Fibroblast of upper back skin (primary cell): ENCODE data around the gene SAPCD1.

Source experiments
- DNase-seq: peaks from one replicate; pipeline ENCODE4 v3.0.0-alpha.2; 2013

The SAPCD1 gene

DNA sequence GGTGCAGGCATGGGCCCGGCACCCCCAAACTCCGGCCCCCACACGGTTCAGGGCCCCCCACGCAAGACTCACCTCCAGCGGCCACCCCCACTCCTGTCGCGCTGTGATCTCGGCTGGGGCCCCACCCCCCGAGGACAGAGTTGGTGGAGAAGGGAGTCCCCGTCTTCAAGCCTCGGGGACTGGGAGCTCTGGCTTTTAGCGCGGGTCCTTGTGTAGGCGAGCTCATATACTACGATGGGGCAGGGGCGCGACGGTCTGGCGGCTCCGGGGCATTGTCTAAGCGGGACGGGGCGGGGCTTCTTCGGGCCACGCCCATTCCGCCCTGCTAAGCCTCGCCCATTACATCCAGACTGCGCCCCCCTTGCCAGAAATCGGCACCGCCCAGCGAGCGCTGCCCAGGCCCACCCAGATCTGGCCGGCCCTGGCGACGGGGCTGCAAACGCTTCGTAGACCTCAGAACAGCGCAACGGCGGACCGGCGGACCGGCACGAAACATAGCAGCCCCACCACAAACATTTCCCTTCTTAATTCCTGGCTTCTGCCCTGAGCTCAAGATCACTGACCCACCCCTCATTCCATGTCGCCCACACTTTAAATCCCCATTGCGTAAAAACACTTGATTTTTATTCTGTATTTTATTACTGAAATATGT is 32.4 kb upstream of the SAPCD1 start:
- DNase-seq, result peak; percentile 90

DNA sequence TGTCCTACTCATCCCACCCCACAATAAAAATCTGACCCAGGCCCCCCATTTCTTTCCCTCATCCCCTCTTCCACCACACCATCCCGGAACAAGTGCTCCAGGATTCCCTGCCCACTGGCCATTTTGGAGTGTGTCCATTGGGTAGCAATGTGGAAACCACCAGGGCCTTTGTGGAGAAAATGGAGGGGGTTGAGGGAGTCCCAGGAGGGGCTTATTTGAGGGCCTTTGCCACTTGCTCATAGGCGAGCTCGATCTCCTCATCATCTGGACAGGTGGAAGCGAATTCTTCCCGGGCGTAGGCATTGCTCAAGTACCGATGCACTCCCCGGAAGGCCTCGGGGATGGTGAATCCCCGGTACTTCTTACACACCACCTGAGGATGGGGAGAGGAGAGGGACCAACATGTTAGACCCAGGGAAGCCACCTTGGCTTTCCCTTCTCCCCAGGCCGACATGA is 31.8 kb upstream of the SAPCD1 start:
- DNase-seq, result no peak

DNA sequence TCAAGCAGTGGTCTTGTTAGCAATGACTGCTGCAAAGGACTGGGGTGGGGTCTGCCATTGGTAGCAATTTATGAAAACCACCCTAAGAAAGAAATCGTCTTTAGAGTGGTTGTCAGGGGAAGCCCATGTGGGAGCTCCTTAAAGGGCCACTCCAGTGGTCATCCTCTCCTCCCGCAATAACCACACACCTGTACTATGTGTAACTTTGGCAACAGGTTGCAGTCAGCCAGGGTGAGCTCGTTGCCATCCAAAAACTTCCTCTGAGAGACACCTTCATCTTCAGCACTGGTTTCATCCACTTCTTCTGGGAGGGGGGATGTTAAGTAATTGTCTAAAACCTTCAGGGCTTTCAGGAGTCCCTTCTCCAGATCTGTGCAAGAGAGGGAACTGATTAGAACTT is 30.4 kb upstream of the SAPCD1 start:
- no peak for DNase-seq

DNA sequence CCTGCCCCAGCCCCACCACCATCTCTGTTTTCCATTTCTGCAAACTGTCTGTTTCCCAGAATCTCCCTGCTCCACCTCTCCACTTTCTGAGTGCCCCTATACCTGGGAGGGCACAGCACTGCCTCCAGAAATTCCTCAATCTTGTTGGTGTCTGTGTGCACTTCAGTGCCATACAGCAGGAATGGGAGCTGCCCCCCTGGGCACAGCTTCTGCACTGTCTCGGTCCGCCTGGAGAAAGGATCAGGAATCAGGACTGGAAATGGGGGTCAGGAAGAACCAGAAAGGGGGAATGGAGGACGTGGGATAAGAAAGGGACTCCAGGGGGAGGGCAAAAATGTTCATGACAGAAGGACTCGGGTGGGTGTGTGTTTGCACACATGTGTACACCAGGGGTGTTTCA is 28.7 kb upstream of the SAPCD1 start:
- DNase-seq, result no peak

DNA sequence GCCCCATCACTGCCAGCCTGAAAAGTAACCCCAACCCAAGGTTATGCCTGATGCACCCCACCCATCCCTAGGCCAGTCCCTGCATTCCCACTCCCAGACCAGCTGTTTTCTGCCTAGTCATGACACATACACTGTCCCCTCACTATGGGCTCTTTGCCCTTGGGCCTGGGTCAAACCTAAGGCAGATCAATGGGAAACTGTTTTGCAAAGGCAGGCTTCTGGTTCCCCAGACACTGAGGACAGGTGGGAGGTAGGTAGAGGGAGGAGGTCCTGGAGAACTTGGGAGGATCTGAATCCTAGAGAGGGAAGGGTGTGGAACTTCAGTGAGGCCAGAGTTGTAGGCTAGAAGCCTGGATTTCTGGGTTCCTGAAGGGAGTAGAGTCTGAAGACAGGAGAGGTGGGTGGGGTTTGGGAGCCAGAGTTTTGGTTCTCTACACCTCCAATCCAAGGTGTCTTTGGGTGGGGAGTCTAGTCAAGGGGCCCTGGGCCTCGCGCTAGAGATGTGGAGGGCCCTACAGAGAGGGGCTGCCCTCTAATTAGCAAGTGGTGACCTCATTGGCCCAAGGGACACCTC is 28.1 kb upstream of the SAPCD1 start:
- DNase-seq, result no peak

DNA sequence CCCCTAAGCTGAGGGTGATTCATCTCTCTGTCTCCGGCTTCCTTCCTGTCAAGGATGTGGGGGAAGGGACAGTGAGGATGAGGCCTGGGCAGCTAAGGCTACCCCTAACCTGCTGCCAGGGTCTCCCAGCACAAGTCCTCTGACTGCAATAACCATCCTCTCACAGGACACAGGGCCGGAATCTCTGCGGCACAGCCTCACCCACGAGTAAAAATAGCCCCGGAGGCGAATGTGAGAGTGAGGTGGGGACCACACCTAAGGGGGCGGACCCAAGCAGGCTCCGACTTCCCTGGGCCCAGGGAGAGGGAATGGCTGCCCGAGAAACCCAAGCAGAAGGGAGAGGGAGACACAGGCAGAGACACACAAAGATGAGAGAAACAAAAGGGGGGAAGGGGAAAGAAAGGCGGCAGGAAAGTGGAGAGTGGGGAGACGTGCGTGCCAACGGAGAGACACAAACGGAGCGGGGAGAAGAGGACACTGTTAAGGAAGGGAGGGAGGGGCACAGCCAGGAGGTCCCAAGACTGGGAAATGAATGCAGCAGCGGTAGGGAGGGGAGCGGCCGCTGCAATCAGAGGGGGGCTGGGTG is 27.5 kb upstream of the SAPCD1 start:
- DNase-seq, result peak; percentile 75

DNA sequence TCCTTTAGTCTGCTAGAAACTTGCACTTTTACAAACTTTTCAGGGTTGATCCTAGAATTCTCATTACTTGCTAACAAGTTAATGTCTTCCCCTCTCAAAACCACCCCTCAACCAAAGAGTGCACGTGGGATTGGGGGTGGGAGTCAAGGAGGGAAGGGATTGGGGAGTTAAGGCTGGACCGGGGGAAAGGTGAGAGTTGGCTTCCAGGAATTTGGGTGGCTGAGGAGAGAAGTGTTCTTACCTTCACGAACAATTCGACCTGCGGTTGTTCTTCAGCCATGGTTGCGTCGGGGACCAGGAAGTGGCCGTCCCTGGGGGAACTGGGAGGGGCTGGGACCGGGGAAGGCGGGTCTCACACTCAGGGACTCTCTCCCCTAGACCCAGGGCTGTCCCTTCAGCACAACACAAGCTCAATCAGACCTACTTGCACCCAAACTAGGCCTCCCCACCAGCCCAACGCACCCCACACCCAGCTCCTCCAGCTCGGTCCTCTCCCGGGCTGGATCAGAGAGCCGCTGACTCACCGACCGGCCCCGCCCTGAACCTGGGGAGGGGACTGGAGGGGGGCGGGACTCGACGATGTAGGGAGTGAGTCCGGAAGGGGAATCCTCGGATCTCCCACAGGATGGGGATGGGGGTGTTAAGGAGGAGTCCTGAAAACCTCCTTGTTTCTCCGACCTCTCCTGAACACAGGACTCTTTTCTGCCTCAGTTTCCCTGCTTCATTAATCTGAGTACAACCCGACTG is 26.3 kb upstream of the SAPCD1 start, which contains the start of gene CLIC1:
TSS of gene CLIC1 (minus strand) at position 510 of the 747 bp plus-strand sequence. CDS start at position 280, 230 bp downstream.
- peak; percentile 84 for DNase-seq

DNA sequence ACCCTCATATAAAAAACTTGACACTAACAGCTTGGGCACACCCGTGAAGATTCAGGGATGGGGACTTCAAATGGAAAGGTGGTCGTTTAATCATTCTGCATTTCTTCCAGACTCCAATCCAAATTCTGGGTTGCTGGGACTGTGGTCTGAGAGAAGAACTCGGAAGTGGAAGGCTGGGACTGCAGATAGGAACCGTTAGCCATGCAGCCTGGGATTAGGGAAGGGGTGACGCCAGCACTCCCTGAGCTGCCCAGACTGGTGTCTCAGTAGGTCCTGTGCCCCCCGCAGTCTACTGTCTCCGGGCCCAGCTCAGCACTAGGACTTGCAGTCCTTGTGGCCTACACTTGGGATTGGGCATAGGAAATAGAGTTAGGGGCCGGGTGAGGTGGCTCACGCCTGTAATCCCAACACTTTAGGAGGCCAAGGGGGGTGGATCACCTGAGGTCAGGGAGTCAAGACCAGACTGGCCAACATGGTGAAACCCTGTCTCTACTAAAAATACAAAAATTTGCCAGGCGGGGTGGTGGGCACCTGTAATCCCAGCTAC is 25.6 kb upstream of the SAPCD1 start:
- no peak for DNase-seq

DNA sequence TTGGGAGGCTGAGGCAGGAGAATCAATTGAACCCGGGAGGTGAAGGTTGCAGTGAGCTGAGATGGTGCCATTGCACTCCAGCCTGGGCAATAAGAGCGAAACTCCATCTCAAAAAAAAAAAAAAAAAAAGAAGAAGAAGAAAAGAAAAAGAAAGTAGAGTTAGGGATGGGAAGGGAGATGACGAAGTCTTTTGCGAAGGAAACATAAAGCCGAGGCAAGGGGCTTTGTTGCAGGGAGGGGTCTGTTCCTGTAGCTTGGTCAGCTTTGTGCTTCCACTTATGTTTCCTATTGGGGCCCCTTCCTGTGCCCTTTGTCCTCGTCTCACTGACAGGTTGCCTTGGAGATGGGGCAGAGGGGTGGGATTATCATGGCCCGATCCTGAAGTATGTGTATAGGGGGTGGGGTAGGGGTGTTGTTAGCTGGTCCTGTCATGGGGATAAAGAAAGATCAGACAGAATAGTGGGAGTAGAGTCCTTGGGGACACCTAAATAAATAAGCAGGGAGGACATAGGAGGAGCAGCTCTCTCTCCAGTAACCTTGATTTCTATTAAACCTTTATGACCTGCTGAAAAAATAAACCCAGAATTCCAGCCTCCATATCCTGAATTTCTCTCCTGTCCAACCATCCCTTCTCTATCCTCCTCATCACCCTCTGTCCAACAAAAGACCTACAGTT is 25.0 kb upstream of the SAPCD1 start:
- no peak for DNase-seq

DNA sequence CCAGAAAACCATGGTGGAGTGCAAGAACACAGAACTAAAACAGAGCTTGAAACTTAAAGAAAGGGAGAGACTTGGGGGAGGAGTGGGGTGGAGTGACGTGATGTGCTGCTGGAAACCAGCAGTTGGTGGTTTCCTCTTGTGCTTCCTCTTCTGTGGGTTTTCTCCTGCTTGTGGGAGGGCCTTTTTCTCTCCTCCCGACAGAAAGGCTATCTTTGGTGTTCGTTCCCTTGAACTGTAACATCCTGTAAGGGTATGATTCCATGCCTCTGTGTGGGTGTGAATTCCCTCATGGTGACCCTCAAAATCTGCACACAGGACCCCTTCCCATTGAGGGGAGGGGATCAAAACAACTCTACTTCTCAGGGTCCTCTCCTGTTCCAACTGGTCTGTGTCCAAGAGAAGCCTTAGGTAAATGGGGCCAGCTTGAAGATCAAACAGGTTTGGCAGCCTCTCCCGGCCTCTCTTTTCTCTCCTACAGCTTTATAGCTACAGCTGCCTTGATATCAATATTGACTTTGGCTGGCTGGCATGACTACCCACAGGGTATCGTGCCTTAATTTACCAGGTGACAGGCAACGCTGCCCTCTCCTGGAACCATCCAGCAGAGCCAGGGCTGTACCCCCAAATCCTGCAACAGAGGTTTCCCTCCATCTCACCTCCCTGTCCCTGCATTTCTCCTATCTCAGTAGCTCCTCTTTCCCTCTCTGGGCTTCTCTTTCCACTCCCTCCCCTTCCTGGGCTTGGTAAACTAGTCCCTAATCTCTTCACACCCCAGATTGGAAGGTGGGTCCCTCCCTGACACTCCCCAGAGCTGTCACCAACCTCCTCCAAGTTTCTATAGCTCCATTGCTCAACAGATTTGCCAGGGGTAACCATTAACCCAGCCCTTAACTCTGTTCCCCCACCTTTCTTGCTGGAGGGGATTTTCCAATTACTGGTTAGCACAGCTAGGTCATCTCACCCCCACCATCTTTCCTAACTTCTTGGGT is 24.2 kb upstream of the SAPCD1 start:
- peak; percentile 81 for DNase-seq

DNA sequence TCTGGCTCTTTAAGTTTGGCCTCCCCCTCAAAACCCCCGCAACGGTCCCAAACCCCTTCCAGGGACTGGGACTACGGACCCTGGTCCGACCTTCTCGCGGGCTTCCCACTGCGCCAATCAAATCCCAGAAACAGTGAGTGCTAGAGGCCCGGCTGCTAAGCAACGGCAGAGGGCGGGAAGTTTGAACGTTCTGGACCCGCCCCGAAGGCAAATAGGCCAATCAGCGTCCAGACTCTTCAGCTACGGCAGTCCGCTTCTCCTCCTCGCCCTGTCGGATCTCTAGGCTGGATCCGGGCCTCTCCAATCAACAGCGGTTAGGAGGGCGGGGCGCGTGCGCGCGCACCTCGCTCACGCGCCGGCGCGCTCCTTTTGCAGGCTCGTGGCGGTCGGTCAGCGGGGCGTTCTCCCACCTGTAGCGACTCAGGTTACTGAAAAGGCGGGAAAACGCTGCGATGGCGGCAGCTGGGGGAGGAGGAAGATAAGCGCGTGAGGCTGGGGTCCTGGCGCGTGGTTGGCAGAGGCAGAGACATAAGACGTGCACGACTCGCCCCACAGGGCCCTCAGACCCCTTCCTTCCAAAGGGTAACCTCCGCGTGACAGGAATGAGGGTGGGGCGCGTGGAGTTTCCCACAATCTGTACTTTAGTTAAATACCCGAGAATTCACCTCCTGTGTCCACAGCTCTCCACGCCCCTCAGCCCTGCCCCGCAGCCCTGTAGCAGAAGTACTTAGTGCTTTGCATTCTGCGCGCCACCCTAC is 22.6 kb upstream of the SAPCD1 start, which contains the start of gene MSH5:
TSS of gene MSH5 (plus strand) at position 367 of the 758 bp plus-strand sequence. CDS start 462 bp downstream, outside the sequence.
- peak; percentile 99 for DNase-seq

DNA sequence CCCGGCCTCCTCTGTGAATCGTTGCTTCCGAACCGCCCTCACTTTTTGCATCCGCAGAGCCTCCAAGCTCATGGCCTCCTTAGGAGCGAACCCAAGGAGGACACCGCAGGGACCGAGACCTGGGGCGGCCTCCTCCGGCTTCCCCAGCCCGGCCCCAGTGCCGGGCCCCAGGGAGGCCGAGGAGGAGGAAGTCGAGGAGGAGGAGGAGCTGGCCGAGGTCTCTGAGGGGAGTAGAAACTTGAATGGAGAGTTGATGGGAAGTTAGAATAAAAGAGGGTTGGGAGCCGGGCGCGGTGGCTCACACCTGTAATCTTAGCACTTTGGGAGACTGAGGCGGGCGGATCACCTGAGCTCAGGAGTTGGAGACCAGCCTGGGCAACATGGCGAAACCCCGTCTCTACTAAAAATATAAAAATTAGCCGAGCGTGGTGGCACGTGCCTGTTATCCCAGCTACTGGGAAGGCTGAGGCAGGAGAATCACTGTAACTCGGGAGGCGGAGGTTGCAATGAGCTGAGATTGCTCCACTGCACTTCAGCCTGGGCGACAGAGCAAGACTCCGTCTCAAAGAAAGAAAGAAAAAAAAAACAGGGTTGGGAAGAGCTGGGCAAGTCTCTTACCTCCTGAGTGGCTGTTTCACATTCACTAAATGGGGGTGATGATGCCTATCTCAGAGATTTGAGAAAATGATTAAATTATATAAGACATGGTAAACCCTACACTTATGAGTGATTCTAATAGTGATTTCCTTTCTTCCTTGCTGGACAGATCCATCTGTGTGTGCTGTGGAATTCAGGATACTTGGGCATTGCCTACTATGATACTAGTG is 21.8 kb upstream of the SAPCD1 start:
- no peak for DNase-seq

DNA sequence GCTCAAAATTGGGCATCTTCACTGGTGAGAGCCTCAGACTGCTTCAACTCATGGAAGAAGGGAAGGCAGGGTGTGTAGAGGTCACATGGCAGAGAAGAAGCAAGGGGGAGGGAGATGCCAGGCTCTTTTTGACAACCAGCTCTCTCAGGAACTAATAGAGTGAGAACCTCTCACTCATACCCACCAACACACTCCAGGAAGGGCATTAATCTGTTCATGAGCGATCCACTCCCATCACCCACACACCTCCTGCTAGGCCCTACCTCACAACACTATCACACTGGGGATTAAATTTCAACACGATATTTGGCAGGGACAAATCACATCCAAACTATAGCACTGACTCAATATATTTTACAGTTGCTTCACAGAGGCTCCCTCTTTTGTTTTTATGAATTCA is 20.6 kb upstream of the SAPCD1 start:
- no peak for DNase-seq

DNA sequence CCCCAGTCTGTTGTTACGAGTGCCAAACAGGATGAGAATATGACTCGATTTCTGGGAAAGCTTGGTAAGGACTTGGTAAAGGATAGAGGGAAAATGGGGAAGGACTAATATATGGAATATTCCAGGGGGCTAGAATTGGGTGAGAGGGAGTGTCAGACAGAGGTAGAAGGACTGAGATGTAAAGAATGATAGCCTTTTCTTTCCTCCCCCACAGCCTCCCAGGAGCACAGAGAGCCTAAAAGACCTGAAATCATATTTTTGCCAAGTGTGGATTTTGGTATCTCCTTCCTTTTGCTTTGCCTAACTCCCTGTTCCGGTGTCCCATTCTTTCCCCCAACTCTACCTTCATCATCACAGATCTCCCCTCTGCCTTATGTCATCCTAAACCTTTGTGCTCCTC is 19.6 kb upstream of the SAPCD1 start:
- no peak for DNase-seq

DNA sequence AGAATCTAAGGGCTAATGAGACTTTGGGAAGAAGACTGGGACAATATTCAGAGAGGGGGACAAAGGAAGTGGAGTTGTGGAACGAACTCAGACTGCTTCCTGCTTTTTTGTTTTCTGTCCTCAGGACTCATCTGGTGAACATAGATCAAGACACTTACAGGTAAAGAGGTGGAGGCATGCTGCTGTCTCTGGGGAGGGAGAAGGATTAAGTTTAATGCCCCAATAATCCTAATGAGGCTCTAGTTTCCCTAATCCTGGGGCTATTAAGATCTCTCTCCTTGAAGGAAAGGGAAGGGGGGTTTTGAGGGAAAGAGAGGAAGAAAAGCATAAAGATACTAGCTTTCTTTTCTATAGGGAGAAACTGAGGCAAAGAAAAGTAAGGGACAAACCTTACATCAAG is 18.0 kb upstream of the SAPCD1 start:
- DNase-seq, result no peak

DNA sequence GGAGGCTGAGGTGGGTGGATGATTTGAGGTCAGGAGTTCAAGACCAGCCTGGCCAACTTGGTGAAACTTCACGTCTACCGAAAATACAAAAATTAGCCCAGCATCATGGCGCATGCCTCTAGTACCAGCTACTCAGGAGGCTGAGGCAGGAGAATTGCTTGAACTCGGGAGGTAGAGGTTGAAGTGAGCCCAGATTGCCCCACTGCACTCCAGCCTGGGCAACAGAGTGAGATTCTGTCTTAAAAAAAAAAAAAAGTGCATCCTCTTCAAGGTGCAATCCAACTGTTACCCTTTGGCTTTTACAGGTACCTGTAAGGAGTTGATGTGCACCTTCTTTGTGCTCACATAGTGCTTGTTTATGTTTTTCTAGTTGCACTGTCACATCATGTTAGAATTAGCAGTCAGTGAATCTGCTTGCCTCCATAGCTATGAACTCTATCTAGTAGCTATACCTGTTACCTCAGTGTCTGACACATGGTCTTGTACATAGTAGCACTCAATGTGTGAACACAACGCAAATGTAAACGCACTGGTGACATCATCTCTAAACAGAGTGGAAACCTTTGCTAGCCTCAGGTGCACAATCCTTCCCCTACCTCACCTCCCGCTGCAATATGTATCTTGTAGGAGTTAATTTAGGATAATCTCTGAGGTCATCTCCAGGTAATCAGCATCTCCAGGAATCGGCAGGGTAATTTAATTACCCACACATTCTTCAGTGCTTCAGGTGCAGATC is 13.0 kb upstream of the SAPCD1 start:
- no peak for DNase-seq

DNA sequence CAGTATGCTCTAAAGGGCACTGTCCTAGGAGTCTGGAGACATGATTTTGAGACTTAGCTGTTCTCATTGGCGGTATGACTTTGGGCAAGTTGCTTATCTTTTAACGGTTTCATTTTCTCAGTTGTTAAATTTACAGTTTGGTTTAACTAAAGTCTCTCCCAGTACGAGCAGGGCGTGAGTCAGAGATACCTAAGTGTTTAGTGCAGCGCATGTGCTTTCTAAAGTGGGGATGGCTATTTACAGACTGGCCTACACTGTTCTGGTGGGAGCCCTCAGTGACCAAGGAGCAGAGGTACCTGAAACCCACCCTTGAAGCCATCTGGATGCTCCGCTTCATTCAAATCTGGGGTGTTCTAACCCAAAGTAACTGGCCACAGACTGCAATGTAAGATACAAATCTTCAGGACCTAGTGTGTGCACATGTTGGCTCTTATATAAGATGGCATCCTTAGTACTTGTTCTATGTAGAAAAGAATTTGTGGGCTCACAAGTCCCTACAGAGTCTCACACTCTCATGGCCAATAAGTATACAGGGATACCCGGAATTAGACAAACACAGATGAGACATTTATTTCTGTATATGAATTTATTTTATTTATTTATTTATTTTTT is 11.9 kb upstream of the SAPCD1 start:
- DNase-seq, result no peak

DNA sequence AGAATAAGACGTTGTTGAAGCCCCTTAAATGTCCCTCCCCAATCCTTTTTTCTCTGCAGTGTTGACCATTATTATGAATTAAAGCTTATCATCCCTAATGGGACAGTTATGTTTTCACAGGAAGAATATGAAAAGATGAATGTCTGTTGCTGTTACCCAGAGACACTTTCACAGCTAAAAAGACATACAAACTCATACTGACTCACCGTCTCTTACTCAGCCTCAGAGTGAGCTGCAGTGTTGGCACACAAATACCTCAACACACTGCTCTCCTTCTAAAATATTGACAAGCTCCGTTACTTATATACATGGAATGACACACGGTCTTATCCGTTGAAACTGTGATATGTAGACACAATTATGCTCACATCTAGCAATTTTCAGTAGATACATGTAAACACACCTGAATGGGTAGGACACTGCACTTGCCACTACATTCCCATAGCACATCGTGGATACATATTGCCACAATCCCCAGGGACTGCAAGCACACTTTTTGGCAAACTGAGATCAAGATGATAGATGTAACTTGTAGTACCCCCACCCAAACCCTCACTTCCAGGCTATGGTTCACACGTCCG is 9.6 kb upstream of the SAPCD1 start:
- DNase-seq, result peak; percentile 71
